Measurements from ENCODE around the gene C1orf141. TPM values are rescaled to one million over a fixed set of nuclear protein-coding genes. Genes with fewer than 3 reads are reported as not detected.

Gene C1orf141
- total RNA-seq, 1 experiment from 2014 or later: not detected

DNA sequence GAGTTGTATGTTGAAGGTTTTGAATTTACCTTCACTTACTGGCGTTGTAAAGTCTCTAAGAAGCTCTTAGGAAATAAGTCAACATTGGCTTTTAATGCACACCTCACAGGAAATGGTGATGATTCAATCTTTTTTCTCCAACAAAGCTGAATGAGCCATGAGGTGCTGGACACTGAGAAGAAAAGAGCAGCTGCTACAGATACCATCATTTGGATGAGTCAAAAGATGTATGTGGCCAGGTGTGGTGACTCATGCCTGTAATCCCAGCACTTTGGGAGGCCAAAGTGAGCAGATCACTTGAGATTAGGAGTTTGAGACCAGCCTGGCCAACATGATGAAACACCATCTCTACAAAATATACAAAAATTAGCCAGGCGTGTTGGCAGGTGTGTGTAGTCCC is 28.2 kb upstream of the C1orf141 start (continued):
- no peak for TF ChIP-seq ZNF121 (CRISPR knock-in tag; IDR thresholded peaks at IDR 0.05)
- TF ChIP-seq, protein P1, sequence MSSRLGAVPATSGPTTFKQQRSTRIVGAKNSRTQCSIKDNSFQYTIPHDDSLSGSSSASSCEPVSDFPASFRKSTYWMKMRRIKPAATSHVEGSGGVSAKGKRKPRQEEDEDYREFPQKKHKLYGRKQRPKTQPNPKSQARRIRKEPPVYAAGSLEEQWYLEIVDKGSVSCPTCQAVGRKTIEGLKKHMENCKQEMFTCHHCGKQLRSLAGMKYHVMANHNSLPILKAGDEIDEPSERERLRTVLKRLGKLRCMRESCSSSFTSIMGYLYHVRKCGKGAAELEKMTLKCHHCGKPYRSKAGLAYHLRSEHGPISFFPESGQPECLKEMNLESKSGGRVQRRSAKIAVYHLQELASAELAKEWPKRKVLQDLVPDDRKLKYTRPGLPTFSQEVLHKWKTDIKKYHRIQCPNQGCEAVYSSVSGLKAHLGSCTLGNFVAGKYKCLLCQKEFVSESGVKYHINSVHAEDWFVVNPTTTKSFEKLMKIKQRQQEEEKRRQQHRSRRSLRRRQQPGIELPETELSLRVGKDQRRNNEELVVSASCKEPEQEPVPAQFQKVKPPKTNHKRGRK (CRISPR knock-in tag; IDR thresholded peaks at IDR 0.05; ENCODE audit: borderline replicate concordance): no peak

DNA sequence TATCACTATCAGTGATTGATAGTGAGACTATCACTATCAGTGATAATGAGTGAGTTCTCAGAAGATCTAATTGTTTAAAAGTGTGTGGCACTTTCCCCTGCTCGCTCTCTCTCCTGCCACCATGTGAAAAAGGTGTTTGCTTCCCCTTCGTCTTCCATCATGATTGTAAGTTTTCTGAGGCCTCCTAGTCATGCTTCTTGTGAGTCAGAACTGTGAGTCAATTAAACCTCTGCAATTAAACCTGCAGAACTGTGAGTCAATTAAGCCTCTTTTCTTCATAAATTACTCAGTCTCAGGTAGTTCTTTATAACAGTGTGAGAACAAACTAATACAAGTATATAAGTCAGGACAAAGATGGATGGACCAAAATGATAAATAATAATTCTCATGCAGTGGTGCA is 24.5 kb upstream of the C1orf141 start:
- Mint-ChIP-seq H3K36me3 (no peaks in the 10 kb centered on the region), H3K9me3 (no peaks in the 10 kb centered on the region), H3K4me3 (no peak overlapping the region), H3K4me1 (no peaks in the 10 kb centered on the region), H3K27ac (no peak overlapping the region), H3K27me3 (ENCODE audit: low read depth) (no peaks in the 10 kb centered on the region)
- DNase-seq (ENCODE audit: low spot score) (no peak), ATAC-seq (no peak)
- TF ChIP-seq, protein P2, sequence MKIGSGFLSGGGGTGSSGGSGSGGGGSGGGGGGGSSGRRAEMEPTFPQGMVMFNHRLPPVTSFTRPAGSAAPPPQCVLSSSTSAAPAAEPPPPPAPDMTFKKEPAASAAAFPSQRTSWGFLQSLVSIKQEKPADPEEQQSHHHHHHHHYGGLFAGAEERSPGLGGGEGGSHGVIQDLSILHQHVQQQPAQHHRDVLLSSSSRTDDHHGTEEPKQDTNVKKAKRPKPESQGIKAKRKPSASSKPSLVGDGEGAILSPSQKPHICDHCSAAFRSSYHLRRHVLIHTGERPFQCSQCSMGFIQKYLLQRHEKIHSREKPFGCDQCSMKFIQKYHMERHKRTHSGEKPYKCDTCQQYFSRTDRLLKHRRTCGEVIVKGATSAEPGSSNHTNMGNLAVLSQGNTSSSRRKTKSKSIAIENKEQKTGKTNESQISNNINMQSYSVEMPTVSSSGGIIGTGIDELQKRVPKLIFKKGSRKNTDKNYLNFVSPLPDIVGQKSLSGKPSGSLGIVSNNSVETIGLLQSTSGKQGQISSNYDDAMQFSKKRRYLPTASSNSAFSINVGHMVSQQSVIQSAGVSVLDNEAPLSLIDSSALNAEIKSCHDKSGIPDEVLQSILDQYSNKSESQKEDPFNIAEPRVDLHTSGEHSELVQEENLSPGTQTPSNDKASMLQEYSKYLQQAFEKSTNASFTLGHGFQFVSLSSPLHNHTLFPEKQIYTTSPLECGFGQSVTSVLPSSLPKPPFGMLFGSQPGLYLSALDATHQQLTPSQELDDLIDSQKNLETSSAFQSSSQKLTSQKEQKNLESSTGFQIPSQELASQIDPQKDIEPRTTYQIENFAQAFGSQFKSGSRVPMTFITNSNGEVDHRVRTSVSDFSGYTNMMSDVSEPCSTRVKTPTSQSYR (CRISPR knock-in tag; IDR thresholded peaks at IDR 0.05): no peak
- TF ChIP-seq ZBTB21 (CRISPR knock-in tag; IDR thresholded peaks at IDR 0.05; ENCODE audit: borderline replicate concordance) (no peak), IRF2 (CRISPR knock-in tag; IDR thresholded peaks at IDR 0.05; ENCODE audit: borderline replicate concordance, low read depth) (no peak), ZNF671 (CRISPR knock-in tag; IDR thresholded peaks at IDR 0.05) (no peak), PRRX2 (CRISPR knock-in tag; IDR thresholded peaks at IDR 0.05) (no peak), ESRRA (CRISPR knock-in tag; IDR thresholded peaks at IDR 0.05; ENCODE audit: borderline replicate concordance) (no peak), NFYB (CRISPR knock-in tag; conservative IDR thresholded peaks at IDR 0.05; ENCODE audit: low read depth) (no peak), FOXP1 (CRISPR knock-in tag; IDR thresholded peaks at IDR 0.05; ENCODE audit: borderline replicate concordance) (no peak), RORB (CRISPR knock-in tag; IDR thresholded peaks at IDR 0.05) (no peak), FOXK1 (CRISPR knock-in tag; IDR thresholded peaks at IDR 0.05) (no peak)
- TF ChIP-seq, protein P3, sequence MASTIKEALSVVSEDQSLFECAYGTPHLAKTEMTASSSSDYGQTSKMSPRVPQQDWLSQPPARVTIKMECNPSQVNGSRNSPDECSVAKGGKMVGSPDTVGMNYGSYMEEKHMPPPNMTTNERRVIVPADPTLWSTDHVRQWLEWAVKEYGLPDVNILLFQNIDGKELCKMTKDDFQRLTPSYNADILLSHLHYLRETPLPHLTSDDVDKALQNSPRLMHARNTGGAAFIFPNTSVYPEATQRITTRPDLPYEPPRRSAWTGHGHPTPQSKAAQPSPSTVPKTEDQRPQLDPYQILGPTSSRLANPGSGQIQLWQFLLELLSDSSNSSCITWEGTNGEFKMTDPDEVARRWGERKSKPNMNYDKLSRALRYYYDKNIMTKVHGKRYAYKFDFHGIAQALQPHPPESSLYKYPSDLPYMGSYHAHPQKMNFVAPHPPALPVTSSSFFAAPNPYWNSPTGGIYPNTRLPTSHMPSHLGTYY (CRISPR knock-in tag; IDR thresholded peaks at IDR 0.05): no peak
- TF ChIP-seq, protein P4, sequence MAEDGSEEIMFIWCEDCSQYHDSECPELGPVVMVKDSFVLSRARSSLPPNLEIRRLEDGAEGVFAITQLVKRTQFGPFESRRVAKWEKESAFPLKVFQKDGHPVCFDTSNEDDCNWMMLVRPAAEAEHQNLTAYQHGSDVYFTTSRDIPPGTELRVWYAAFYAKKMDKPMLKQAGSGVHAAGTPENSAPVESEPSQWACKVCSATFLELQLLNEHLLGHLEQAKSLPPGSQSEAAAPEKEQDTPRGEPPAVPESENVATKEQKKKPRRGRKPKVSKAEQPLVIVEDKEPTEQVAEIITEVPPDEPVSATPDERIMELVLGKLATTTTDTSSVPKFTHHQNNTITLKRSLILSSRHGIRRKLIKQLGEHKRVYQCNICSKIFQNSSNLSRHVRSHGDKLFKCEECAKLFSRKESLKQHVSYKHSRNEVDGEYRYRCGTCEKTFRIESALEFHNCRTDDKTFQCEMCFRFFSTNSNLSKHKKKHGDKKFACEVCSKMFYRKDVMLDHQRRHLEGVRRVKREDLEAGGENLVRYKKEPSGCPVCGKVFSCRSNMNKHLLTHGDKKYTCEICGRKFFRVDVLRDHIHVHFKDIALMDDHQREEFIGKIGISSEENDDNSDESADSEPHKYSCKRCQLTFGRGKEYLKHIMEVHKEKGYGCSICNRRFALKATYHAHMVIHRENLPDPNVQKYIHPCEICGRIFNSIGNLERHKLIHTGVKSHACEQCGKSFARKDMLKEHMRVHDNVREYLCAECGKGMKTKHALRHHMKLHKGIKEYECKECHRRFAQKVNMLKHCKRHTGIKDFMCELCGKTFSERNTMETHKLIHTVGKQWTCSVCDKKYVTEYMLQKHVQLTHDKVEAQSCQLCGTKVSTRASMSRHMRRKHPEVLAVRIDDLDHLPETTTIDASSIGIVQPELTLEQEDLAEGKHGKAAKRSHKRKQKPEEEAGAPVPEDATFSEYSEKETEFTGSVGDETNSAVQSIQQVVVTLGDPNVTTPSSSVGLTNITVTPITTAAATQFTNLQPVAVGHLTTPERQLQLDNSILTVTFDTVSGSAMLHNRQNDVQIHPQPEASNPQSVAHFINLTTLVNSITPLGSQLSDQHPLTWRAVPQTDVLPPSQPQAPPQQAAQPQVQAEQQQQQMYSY (CRISPR knock-in tag; IDR thresholded peaks at IDR 0.05): no peak
- TF ChIP-seq, protein P5, sequence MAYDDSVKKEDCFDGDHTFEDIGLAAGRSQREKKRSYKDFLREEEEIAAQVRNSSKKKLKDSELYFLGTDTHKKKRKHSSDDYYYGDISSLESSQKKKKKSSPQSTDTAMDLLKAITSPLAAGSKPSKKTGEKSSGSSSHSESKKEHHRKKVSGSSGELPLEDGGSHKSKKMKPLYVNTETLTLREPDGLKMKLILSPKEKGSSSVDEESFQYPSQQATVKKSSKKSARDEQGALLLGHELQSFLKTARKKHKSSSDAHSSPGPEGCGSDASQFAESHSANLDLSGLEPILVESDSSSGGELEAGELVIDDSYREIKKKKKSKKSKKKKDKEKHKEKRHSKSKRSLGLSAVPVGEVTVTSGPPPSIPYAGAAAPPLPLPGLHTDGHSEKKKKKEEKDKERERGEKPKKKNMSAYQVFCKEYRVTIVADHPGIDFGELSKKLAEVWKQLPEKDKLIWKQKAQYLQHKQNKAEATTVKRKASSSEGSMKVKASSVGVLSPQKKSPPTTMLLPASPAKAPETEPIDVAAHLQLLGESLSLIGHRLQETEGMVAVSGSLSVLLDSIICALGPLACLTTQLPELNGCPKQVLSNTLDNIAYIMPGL (CRISPR knock-in tag; IDR thresholded peaks at IDR 0.05): no peak
- POLR2A ChIA-PET: no interaction called here
- CTCF ChIA-PET: no interaction called here
